T-cell (primary cell): Measurements from ENCODE around the gene ARFGEF2. TPM values are rescaled to one million over a fixed set of nuclear protein-coding genes. Genes with fewer than 3 reads are reported as not detected.

Source experiments
- ATAC-seq, 4 experiments: fragments of 200-7000 bp in 3 of 4; fragments of 150-1000 bp in 1 of 4; cut with Tn5 transposase; replicated peaks in 1 of 4; 1 replicate in 3 of 4; 2 replicates in 1 of 4; pipeline ENCODE4 v1.10.0; 2021; ENCODE audit warnings: moderate library complexity in 3 of 4, mild to moderate bottlenecking in 2 of 4, moderate number of reproducible peaks in 1 of 4
- CTCF ChIA-PET, 2 donors: fragments of 300-600 bp; sonication (Branson Sonifier 250); formaldehyde crosslinking; loops; one replicate each; lab custom pipeline; 2022; ENCODE audit warnings: antibody characterized with exemption in 2 of 2; lab: Charles Lee
- POLR2A ChIA-PET, 2 donors: fragments of 300-600 bp; sonication (Branson Sonifier 250); formaldehyde crosslinking; loops; one replicate each; lab custom pipeline; 2022; ENCODE audit warnings: antibody characterized with exemption in 2 of 2; lab: Charles Lee
- DNase-seq, 35 experiments: peaks; one replicate each; pipeline versions ENCODE4 v3.0.0 to v3.0.0-alpha.2; 2013 to 2023
- H3K27ac ChIP-seq: one replicate; pipeline ENCODE4 v1.5.1; 2013; ENCODE audit warnings: low read length
- H3K27me3 ChIP-seq, 2 experiments: replicated peaks in 1 of 2; 1 replicate in 1 of 2; 2 replicates in 1 of 2; pipeline versions ENCODE4 v1.6.1 to v1.7.0; 2013; ENCODE audit warnings: low read length in 1 of 2, mixed read lengths in 1 of 2; ENCODE audit not compliant: control insufficient read depth in 2 of 2, insufficient read depth in 2 of 2; ENCODE audit errors: extremely low read depth in 1 of 2
- H3K36me3 ChIP-seq, 2 donors: 1 replicate in 1 of 2; 2 replicates in 1 of 2; pipeline versions ENCODE4 v1.6.1 to v1.7.0; 2013; ENCODE audit warnings: low read length in 1 of 2; ENCODE audit not compliant: control insufficient read depth in 2 of 2, insufficient read depth in 1 of 2; ENCODE audit errors: extremely low read depth in 1 of 2
- H3K4me1 ChIP-seq, 2 experiments: 1 replicate in 1 of 2; 2 replicates in 1 of 2; pipeline versions ENCODE4 v1.6.1 to v1.7.0; 2013; ENCODE audit warnings: low read length in 2 of 2, mixed read lengths in 1 of 2; ENCODE audit not compliant: insufficient read depth in 2 of 2, control insufficient read depth in 1 of 2; ENCODE audit errors: extremely low read depth in 1 of 2
- H3K4me3 ChIP-seq, 2 donors: 1 replicate in 1 of 2; 2 replicates in 1 of 2; pipeline versions ENCODE4 v1.5.1 to v1.7.0; 2013; ENCODE audit warnings: mild to moderate bottlenecking in 2 of 2, low read length in 1 of 2, moderate library complexity in 1 of 2; ENCODE audit not compliant: control insufficient read depth in 1 of 2; ENCODE audit errors: extremely low read depth in 1 of 2
- H3K9me3 ChIP-seq: 2 replicates; pipeline ENCODE4 v1.7.0; 2013
- H3K27ac Mint-ChIP-seq, 2 donors: one replicate each; pipeline ENCODE4 v1.8.0; 2020 to 2021; ENCODE audit warnings: mild to moderate bottlenecking in 2 of 2, mixed read lengths in 2 of 2
- H3K27me3 Mint-ChIP-seq, 2 donors: one replicate each; pipeline ENCODE4 v1.8.0; 2021 to 2022; ENCODE audit warnings: mixed read lengths in 2 of 2
- H3K36me3 Mint-ChIP-seq: one replicate; pipeline ENCODE4 v1.8.0; 2021; ENCODE audit warnings: mixed read lengths
- H3K4me1 Mint-ChIP-seq, 3 donors: one replicate each; pipeline ENCODE4 v1.8.0; 2020 to 2022; ENCODE audit warnings: mixed read lengths in 3 of 3, mild to moderate bottlenecking in 1 of 3
- H3K4me3 Mint-ChIP-seq, 3 donors: one replicate each; pipeline ENCODE4 v1.8.0; 2020 to 2022; ENCODE audit warnings: mild to moderate bottlenecking in 3 of 3, mixed read lengths in 3 of 3, moderate library complexity in 3 of 3
- H3K9me3 Mint-ChIP-seq, 3 donors: one replicate each; pipeline ENCODE4 v1.8.0; 2020 to 2022; ENCODE audit warnings: mixed read lengths in 3 of 3
- WGBS: methylation state at CpG from one replicate; pipeline ENCODE4 v1.1.5; 2013; ENCODE audit warnings: missing lambda C conversion rate; ENCODE audit not compliant: insufficient coverage; 5-methylcytosine and 5-hydroxymethylcytosine counted together
- total RNA-seq, 35 experiments: library from RNA in 6 of 35; stranded (reverse) in 6 of 35; fragments of 120-200 nt in 1 of 35; gene quantifications; one replicate each; pipeline versions ENCODE4 v1.2.1 to v1.2.4 and lab custom pipeline; 2013 to 2026

Gene ARFGEF2
- total RNA-seq, 5 donors from 2014 or later (not counting 1 experiment from before 2014, with no cell fraction given) = 23.4 to 30.3 (median 26.0) TPM

DNA sequence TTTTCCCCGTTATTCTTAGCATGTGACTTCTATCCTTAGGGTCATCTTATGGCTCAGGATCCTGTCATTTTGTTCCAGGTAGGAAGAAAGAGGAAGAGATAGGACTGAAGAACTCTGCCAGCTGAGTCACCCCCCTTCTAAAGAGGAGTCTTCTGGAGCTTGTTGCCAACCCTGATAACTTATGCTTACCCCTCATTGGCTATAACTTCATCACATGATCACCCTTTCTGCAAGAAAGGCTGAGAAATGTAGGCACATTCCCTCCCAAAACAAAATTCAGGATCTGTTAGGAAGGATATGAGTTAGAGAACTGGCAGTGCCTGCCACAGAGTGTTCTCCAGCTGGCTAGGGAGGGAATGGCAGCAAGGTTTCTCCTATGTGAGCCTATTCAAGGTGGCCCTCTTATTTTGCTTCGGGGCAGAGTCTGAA lies 35.6 kb downstream of the ARFGEF2 start:
- no CpG with 5 or more reads among the region's 2 CpGs for WGBS
- no peaks in the 10 kb centered on the region for H3K4me1 ChIP-seq
- H3K9me3 Mint-ChIP-seq = no peaks in the 10 kb centered on the region
- H3K27me3 Mint-ChIP-seq = no peaks in the 10 kb centered on the region
- H3K36me3 ChIP-seq = peaks cover 14 to 64% of the 10 kb centered on the region in 2 donors
- H3K36me3 Mint-ChIP-seq = peaks cover 49% of the 10 kb centered on the region
- ATAC-seq = no peak
- H3K4me3 Mint-ChIP-seq = no peak overlapping the region
- POLR2A ChIA-PET = interaction anchor here in 1 of 2 donors (0.5 kb wide), 1 partner anchor 103 kb away, joined by 5 read pairs; no protein-coding TSS in a partner anchor
- no peak overlapping the region for H3K27ac Mint-ChIP-seq
- DNase-seq = no peak
- H3K9me3 ChIP-seq = no peaks in the 10 kb centered on the region
- no peak overlapping the region for H3K27ac ChIP-seq
- no peaks in the 10 kb centered on the region for H3K27me3 ChIP-seq
- CTCF ChIA-PET = no interaction called here
- H3K4me3 ChIP-seq = no peak overlapping the region
- no peaks in the 10 kb centered on the region for H3K4me1 Mint-ChIP-seq

DNA sequence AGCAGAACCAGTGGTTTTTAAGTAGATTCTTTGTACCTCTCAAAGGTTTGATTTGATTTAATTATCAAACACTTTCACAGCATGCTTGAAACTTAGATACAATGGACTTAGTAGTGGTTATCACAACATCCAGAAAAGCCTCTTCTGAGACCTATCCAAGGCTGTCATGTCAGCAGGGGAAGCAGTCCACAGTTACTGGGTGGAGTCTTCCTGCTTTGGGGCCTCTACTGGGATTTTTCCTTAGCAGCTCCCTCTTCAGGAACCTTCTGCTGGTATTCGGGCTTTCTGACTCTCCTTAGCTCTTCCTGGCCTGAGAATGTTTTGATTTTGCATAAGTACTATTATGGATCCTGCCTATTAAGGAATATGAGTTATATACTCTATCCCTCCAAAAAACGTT lies 36.0 kb downstream of the ARFGEF2 start:
- WGBS = no CpG with 5 or more reads among the region's 2 CpGs
- ATAC-seq = no peak
- no peak overlapping the region for H3K27ac Mint-ChIP-seq

DNA sequence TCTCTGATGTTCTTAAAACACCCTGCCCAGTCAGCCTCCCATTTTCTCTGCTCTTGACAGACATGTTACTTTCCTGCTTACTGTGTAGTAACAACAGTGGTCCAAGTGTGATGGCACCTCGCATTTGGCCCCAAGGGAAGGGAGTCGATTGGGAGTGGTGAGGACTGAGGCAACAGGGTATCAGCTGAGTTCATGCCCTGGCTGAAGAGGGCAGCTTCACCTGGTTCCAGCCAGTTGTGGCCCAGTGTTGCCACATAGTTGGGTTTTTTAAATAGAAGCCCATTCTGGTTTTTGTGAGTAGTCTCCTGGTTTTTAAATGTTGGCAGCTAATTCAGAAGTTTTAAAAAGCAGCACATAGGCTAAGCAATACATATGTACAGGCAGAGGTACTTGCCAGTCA lies 37.2 kb downstream of the ARFGEF2 start:
- no peaks in the 10 kb centered on the region for H3K9me3 ChIP-seq
- CTCF ChIA-PET = no interaction called here
- Mint-ChIP-seq H3K27me3 (no peaks in the 10 kb centered on the region), H3K36me3 (peaks cover 51% of the 10 kb centered on the region), H3K4me1 (no peaks in the 10 kb centered on the region), H3K4me3 (no peak overlapping the region), H3K27ac (no peak overlapping the region), H3K9me3 (no peaks in the 10 kb centered on the region)
- H3K36me3 ChIP-seq = peaks cover 10 to 64% of the 10 kb centered on the region in 2 donors
- DNase-seq (no peak), ATAC-seq (no peak)
- no peaks in the 10 kb centered on the region for H3K27me3 ChIP-seq
- WGBS = 100% methylated on average over 2 of the region's 2 CpGs
- POLR2A ChIA-PET = interaction anchor here in 1 of 2 donors (0.7 kb wide), 1 partner anchor 88 kb away, joined by 4 read pairs; the partner anchor contains the start of gene CSE1L
- no peaks in the 10 kb centered on the region for H3K4me1 ChIP-seq
- H3K27ac ChIP-seq = no peak overlapping the region
- no peak overlapping the region for H3K4me3 ChIP-seq

More for the DNA sequence above, 36.0 kb downstream of the ARFGEF2 start:
- Histone ChIP-seq H3K4me1 (no peaks in the 10 kb centered on the region), H3K9me3 (no peaks in the 10 kb centered on the region), H3K27ac (no peak overlapping the region), H3K27me3 (no peaks in the 10 kb centered on the region), H3K36me3 (peaks cover 11 to 64% of the 10 kb centered on the region in 2 donors), H3K4me3 (no peak overlapping the region)
- ChIA-PET CTCF (interaction anchor here in 1 of 2 donors (0.8 kb wide), 1 partner anchor 305 kb away, joined by 3 read pairs; no protein-coding TSS in a partner anchor), POLR2A (no interaction called here)
- Mint-ChIP-seq H3K4me1 (no peaks in the 10 kb centered on the region), H3K4me3 (no peak overlapping the region), H3K36me3 (peaks cover 47% of the 10 kb centered on the region), H3K27me3 (no peaks in the 10 kb centered on the region), H3K9me3 (no peaks in the 10 kb centered on the region)
- no peak for DNase-seq

DNA sequence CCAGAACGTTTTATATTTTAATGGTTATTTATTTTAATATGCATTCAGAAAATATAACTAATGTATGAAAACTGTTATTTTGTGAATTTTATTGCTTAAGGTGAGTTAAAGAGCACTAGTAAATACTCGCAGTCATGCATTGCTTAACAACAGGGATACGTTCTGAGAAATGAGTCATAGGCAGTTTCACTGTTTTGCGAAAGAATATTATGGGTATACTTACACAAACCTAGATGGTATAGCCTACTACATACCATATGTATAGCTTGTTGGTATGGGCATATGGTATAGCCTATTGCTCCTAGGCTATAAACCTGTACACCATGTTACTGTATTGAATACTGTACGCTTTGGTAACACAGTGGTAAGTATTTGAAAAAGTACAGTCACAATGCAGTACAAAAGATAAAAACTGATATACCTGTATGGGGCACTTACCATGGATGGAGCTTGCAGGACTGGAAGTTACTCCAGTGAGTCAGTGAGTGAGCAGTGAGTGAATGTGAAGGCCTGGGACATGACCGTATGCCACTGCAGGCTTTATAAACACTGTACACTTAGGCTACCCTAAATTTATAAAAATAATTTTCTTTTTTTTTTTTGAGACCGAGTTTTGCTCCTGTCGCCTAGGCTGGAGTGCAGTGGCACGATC lies 38.5 kb downstream of the ARFGEF2 start:
- H3K27ac ChIP-seq = no peak overlapping the region
- H3K9me3 ChIP-seq = no peaks in the 10 kb centered on the region
- ChIA-PET CTCF (no interaction called here), POLR2A (interaction anchor here in 1 of 2 donors (0.6 kb wide), 1 partner anchor 218 kb away, joined by 3 read pairs; no protein-coding TSS in a partner anchor)
- Mint-ChIP-seq H3K36me3 (peaks cover 50% of the 10 kb centered on the region), H3K9me3 (no peaks in the 10 kb centered on the region), H3K27ac (no peak overlapping the region), H3K4me3 (no peak overlapping the region), H3K27me3 (no peaks in the 10 kb centered on the region), H3K4me1 (no peaks in the 10 kb centered on the region)
- no peaks in the 10 kb centered on the region for H3K4me1 ChIP-seq
- H3K4me3 ChIP-seq = no peak overlapping the region
- DNase-seq (no peak), ATAC-seq (no peak)
- no peaks in the 10 kb centered on the region for H3K27me3 ChIP-seq
- WGBS = no CpG with 5 or more reads among the region's 9 CpGs
- H3K36me3 ChIP-seq = peaks cover 13 to 58% of the 10 kb centered on the region in 2 donors

DNA sequence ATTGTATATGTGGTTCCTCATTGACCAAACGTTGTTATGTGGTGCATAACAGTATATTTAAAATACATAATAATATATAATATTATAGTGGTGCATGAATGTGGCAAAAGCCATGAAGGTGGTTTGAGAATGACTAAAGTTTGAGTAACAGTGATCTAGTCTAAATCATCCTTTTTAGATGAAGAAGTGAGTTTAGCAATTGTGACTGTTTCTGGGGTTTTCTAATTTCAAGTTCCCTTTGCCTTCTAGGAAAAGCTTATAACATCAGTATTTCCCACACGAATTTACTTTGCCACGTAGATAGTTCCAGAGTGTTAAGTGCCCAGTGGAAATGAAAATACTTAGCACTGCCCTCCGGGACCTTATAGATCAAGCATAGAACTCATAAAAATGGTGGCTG lies 40.9 kb downstream of the ARFGEF2 start:
- ChIA-PET POLR2A (interaction anchor here in 1 of 2 donors (0.9 kb wide), 1 partner anchor 148 kb away, joined by 3 read pairs; no protein-coding TSS in a partner anchor), CTCF (no interaction called here)
- Mint-ChIP-seq H3K4me3 (no peak overlapping the region), H3K4me1 (no peaks in the 10 kb centered on the region), H3K27ac (no peak overlapping the region), H3K9me3 (no peaks in the 10 kb centered on the region), H3K27me3 (no peaks in the 10 kb centered on the region), H3K36me3 (peaks cover 47% of the 10 kb centered on the region)
- no peaks in the 10 kb centered on the region for H3K4me1 ChIP-seq
- no peak overlapping the region for H3K27ac ChIP-seq
- no peaks in the 10 kb centered on the region for H3K9me3 ChIP-seq
- no CpG with 5 or more reads among the region's 4 CpGs for WGBS
- H3K36me3 ChIP-seq = peaks cover 13 to 54% of the 10 kb centered on the region in 2 donors
- DNase-seq (no peak), ATAC-seq (no peak)
- no peak overlapping the region for H3K4me3 ChIP-seq
- H3K27me3 ChIP-seq = no peaks in the 10 kb centered on the region

DNA sequence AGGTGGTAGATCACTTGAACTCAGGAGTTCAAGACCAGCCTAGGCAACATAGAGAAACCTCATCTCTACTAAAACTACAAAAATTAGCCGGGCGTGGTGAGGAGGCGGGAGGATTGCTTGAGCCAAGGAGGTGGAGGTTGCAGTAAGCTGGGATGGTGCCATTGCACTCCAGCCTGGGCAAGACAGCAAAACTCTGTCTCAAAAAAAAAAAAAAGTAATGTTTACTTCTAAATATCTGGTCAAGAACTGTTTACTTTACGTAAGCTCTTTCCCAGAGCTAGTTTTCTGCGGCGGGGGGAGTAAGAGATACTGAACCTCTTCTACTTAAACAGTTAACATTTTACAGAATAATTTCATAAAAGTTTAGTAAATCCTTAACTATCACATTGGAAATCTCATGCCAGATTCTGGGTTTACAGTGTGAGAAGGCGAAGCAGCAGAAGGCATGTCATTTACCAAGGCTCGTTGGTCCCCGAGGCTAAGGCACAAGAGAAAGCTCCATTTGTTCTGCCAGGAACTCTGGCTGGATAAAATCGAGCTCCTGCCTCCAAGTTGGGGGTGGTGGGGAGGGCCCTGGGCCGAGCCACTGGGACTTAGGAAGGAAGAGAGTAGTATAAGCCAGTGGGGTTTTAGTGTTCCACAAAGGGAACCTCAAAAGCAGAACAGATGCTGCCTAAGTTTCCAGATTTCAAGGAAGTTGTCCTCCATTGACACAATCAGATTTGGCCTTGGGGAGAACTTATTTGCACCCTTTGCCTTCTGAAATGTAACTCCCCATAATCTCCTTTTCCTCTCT lies 41.7 kb downstream of the ARFGEF2 start:
- Histone ChIP-seq H3K4me3 (no peak overlapping the region), H3K4me1 (no peaks in the 10 kb centered on the region), H3K27ac (no peak overlapping the region), H3K9me3 (no peaks in the 10 kb centered on the region), H3K36me3 (peaks cover 13 to 46% of the 10 kb centered on the region in 2 donors), H3K27me3 (no peaks in the 10 kb centered on the region)
- Mint-ChIP-seq H3K9me3 (no peaks in the 10 kb centered on the region), H3K4me1 (no peaks in the 10 kb centered on the region), H3K4me3 (no peak overlapping the region), H3K36me3 (peaks cover 43% of the 10 kb centered on the region), H3K27ac (no peak overlapping the region), H3K27me3 (no peaks in the 10 kb centered on the region)
- 90% methylated on average over 3 of the region's 11 CpGs for WGBS
- no peak for ATAC-seq
- DNase-seq = no peak
- ChIA-PET POLR2A (no interaction called here), CTCF (no interaction called here)
